Stimulated activated naive CD8-positive, alpha-beta T cell treated with anti-CD3 and anti-CD28 coated beads, Interleukin-15, Interleukin-2, amounts not matched to agents 100 U/mL and 50 U/mL, for 24 hours (primary cell): Measurements from ENCODE around the gene CUEDC1.

ENCODE experiments used
- ATAC-seq: fragments of 150-1000 bp; cut with Tn5 transposase; one replicate; pipeline ENCODE4 v1.10.0; 2021
- DNase-seq: peaks from one replicate; pipeline ENCODE4 v3.0.0; 2021

Gene CUEDC1

GRCh38 chr17:57957120-57957850 lies 2.1 kb upstream of the CUEDC1 start:
- no peak for ATAC-seq
- DNase-seq, result no peak

- ATAC-seq (peak; percentile 77), DNase-seq (peak; percentile 48)
These were observed 1.3 kb upstream of the CUEDC1 start for GRCh38 chr17:57956291-57957119.

GRCh38 chr17:57954397-57955182 lies 622 bp downstream of the CUEDC1 start:
- no peak for ATAC-seq
- DNase-seq, result no peak

- DNase-seq (no peak), ATAC-seq (no peak)
These were observed 1.4 kb downstream of the CUEDC1 start for GRCh38 chr17:57953705-57954396.

GRCh38 chr17:57953219-57953618 lies 2.0 kb downstream of the CUEDC1 start:
- ATAC-seq, result no peak
- no peak for DNase-seq

GRCh38 chr17:57949649-57950048 lies 5.6 kb downstream of the CUEDC1 start:
- no peak for DNase-seq
- no peak for ATAC-seq

- no peak for DNase-seq
- ATAC-seq, result peak; percentile 53
These were observed 6.4 kb downstream of the CUEDC1 start for GRCh38 chr17:57948555-57949420.

- ATAC-seq, result no peak
- no peak for DNase-seq
These were observed 7.0 kb downstream of the CUEDC1 start for GRCh38 chr17:57948169-57948554.

- ATAC-seq, result no peak
- no peak for DNase-seq
These were observed 7.8 kb downstream of the CUEDC1 start for GRCh38 chr17:57947369-57947768.

- DNase-seq (peak; percentile 37), ATAC-seq (peak; percentile 75)
These were observed 8.3 kb downstream of the CUEDC1 start for GRCh38 chr17:57946798-57947358.

- ATAC-seq, result no peak
These were observed 9.0 kb downstream of the CUEDC1 start for GRCh38 chr17:57945996-57946797.

GRCh38 chr17:57944908-57945307 lies 10.3 kb downstream of the CUEDC1 start:
- ATAC-seq (no peak), DNase-seq (no peak)

More at GRCh38 chr17:57945996-57946797, 9.0 kb downstream of the CUEDC1 start:
- no peak for DNase-seq

GRCh38 chr17:57943645-57944044 lies 11.6 kb downstream of the CUEDC1 start:
- DNase-seq, result no peak
- ATAC-seq, result no peak

GRCh38 chr17:57943140-57943539 lies 12.1 kb downstream of the CUEDC1 start:
- no peak for DNase-seq

GRCh38 chr17:57941384-57942370 lies 13.5 kb downstream of the CUEDC1 start:
- DNase-seq (no peak), ATAC-seq (no peak)

More at GRCh38 chr17:57943140-57943539, 12.1 kb downstream of the CUEDC1 start:
- no peak for ATAC-seq

- ATAC-seq, result peak; percentile 55
- DNase-seq, result peak; percentile 21
These were observed 14.4 kb downstream of the CUEDC1 start for GRCh38 chr17:57940653-57941329.

GRCh38 chr17:57940231-57940630 lies 15.0 kb downstream of the CUEDC1 start:
- no peak for DNase-seq
- no peak for ATAC-seq

- ATAC-seq (peak; percentile 41), DNase-seq (peak; percentile 18)
These were observed 15.4 kb downstream of the CUEDC1 start for GRCh38 chr17:57939797-57940196.
